HG02885 (cell line): ENCODE results near the gene RIMS3.

Experiments used
- ATAC-seq: cut with Tn5 transposase; IDR thresholded peaks from one replicate; pipeline ENCODE4 v1.9.1; 2021; ENCODE audit warnings: mild to moderate bottlenecking; ENCODE audit not compliant: unreplicated experiment, poor library complexity

RIMS3 gene

DNA sequence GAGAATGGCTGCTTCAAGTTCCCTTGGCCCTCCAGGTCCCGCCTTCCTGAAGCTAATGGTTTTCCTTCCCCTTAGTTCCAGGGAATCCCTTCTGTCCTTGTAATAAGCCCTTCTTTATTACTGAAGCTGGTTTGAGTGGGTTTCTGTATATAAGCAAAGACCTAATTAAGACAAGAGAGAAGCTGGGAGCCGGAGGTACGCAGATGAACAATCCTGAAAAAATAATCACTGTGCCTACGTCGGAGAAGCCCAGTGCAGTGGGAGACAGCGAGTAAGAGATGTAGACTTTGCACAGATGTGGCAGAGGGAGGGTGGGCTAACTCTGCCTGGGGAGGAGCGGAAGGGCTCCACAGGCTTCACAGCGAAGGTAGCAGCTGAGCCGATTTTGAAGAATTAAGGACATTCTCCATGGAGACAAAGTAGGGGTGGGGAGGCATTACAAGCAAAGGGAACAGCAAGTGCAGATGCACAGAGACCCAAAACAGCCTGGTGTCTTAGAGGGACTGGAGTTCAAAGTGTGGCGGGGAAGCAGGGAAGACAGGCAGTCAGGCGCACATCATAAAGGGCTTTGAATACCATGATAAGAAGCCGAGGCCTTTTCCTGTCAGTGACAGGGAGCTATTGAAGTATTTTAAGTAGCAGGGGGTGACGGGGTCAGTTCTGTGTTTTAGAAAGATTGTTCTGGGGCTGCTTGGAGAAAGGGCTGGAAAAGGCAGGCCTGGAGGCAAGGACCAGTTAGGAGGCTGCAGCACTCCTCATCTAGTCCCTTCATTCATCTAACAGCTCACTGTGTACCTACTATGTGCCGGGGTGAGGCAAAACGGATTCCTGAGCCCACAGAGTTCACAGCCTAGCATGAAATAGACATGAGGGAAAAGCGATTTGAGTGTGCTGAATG, 6.5 kb downstream of the RIMS3 start:
- ATAC-seq: no peak

DNA sequence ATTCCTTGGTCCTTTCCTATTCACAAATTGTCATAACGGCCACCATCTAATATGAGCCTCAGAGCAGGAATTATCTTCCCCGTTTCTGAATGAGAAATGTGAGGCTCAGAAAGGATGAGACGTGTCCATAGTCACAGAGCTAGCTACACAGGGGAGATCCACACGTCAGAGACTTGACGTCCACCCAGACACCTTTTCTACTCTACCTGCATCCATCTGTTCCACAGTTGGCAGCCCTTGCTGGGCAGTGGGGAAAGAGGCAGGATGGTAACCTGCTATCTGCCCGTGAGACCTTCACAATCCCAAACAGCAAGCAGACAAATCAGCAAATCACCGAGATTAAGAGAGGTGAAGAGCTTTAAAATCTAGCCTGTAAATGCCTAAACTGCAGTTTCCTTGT, 8.4 kb downstream of the RIMS3 start:
- no peak for ATAC-seq

DNA sequence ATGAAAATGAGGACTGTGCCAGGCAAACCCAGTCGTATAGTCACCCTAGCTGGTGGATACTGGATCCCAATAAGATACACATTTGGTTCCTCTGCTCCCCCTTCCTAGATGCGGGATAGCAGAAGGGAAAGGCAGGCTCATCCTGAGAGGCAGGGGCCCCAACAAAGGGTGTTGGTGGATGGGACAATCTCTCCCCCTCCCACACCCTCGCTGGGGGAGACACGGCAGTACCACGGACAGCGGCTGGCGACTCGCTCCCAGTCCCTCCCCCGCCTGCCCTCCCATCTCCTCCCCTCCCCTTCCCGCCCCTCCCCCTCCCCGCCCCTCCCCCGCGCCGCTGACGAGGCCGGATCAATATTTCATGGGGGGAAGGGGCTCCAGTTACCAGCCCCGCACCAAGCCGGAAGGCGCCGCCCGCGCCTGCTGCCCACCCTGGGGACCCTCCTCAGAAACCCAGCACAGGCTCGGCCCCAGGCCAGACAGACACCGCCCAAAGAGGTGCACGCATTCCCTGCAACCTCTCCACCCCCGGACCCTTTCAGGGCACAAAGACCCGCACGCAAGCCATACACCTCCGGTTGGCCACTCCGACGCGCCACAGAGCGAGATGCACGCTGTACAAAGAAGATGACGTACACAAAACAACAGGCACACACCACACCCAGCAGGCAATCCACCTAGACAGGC, 11.5 kb downstream of the RIMS3 start:
- ATAC-seq: no peak

GRCh38 chr1:40652979-40653378, 12.5 kb downstream of the RIMS3 start:
- ATAC-seq: no peak

DNA sequence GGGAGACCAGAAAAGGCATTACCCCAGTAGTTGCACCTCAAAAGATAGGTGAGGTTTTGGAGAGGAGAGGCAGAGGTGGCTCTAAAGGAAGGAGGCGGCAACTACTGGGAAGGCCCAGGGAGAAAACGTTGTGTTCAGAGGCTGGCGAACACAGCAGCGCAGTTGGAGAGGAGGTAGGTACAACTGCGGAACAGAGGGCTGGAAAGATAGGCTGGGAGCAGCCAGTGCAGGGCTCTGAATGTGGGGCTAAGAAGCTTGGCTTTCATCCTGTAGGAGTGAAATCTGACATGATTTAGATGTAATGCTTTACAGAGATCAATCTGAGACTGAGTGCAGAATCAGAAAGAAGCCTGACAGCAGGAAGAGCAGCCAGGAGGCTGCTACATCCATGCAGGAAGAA, 13.0 kb downstream of the RIMS3 start:
- no peak for ATAC-seq

GRCh38 chr1:40651138-40651857, 14.2 kb downstream of the RIMS3 start:
- ATAC-seq: no peak

- ATAC-seq: no peak
Measured at GRCh38 chr1:40650075-40650474, 15.4 kb downstream of the RIMS3 start.

- no peak for ATAC-seq
Measured at GRCh38 chr1:40649592-40649930, 15.9 kb downstream of the RIMS3 start.

- no peak for ATAC-seq
Measured at GRCh38 chr1:40648928-40649591, 16.4 kb downstream of the RIMS3 start.

GRCh38 chr1:40648200-40648599, 17.3 kb downstream of the RIMS3 start:
- no peak for ATAC-seq

- no peak for ATAC-seq
Measured at GRCh38 chr1:40646315-40646714, 19.2 kb downstream of the RIMS3 start.

DNA sequence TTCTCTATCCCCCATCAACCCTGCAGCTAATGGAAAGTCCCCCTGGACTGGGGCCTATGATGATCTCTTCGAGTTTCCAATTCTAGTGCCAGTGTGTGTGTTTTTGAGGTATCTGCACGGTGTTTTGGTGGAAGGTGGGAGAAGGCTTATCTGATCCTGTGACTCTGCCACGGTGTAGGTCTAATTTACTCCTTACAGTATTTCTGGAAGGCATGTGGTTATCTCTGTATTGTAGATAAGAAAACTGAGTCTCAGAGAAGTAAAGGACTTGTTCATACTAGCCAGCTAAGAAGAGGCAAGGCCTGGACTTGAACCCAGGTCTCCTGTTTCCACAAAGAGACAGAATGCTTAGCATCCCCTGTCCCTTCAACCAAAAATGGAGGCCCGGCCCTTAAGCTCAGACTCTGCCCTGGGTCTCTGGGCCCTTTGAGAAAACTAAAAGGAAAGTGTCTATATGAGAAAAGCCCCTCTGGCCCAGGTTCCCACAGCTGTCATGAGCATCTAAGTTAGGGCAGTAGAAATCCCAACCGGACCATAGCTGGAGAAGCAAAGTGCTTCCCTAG, 20.3 kb downstream of the RIMS3 start:
- ATAC-seq: no peak

- ATAC-seq: no peak
Measured at GRCh38 chr1:40641601-40642242, 23.8 kb downstream of the RIMS3 start.

- no peak for ATAC-seq
Measured at GRCh38 chr1:40640314-40641076, 25.0 kb downstream of the RIMS3 start.

- no peak for ATAC-seq
Measured at GRCh38 chr1:40638097-40639036, 27.1 kb downstream of the RIMS3 start.

DNA sequence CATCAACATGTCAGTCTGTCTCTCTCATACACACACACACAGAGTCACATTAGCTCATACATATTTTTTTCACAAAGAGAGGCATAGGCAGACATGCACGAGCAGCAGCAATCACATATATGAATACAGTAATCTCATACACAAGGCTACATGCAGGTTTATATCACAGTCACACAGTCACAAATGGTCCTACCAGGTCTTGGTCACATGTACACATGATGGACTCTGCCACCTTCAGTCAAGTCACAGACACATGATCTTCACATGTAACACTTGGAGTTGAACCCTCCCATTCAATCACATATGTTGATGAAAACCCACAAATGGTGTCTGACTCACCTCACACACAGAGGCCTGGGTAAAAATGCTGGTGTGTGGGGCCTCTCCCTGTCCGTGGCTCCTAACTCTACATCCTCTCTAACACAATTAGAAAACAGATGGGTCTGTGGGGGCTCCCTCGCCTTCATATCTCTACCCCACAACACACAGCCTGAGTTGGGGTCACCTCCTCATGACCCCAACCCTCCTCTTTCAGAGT, 27.9 kb downstream of the RIMS3 start:
- no peak for ATAC-seq

GRCh38 chr1:40636777-40637176, 28.7 kb downstream of the RIMS3 start:
- no peak for ATAC-seq
